Activated T-cell treated with anti-CD3 and anti-CD28 coated beads, Interleukin-2, amount 50 U/mL, for 48 hours (primary cell): ENCODE measurements around the gene ALG3.

Source experiments
- DNase-seq, 2 experiments: peaks; one replicate each; pipeline ENCODE4 v3.0.0-alpha.2; 2020

ALG3 gene

DNA sequence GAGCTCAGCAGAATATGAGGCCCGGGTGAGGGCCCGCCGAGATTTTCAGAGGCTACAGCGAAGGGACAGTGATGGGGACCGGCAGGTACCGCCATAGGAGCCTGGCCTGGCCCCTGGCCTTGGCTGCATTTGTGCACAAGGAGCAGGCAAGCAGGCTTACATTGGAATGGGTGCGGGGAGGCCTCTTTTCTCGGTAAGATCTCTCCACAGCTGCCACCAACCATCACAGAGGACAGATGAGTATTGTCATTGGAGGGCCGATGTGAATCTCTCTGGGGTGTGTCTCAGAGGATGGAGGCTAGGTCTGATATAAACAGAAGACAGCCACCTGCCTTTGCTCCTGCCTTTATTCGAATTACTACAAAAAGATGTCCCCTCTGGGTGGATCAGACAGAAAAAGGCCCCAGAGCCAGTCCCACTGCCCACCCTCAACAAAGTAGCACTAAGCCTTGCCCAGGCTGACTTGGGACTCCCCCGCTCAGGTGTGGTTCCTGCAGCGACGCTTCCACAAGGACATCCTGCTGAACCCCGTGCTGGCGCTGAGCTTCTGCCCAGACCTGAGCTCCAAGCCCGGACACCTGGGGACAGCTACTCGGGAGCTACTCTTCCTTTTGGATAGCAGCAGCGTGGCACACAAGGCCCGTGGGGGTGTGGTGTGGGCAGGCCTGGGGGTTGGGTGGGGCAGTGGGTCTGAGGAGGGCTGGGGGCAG, 13.9 kb downstream of the ALG3 start:
- DNase-seq, result no peak

DNA sequence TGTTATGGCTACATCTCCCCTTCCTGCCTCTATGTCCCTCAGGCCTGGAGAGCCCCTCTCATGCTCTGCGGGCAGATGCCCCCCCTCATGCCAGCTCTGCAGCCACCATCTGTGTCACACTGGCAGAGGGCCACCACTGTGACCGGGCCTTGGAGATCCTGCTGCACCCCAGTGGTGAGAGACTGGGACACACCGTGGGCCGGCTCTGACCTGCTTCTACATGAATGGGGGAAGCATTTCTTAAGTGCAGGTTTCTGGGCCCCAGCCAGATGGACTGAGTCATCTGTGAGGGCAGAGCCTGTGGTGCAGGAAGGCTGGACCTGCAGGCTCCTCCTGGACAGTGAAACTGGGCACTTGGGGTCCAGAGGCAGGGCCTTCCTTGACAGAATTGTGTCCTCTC, 14.5 kb downstream of the ALG3 start:
- no peak for DNase-seq

DNA sequence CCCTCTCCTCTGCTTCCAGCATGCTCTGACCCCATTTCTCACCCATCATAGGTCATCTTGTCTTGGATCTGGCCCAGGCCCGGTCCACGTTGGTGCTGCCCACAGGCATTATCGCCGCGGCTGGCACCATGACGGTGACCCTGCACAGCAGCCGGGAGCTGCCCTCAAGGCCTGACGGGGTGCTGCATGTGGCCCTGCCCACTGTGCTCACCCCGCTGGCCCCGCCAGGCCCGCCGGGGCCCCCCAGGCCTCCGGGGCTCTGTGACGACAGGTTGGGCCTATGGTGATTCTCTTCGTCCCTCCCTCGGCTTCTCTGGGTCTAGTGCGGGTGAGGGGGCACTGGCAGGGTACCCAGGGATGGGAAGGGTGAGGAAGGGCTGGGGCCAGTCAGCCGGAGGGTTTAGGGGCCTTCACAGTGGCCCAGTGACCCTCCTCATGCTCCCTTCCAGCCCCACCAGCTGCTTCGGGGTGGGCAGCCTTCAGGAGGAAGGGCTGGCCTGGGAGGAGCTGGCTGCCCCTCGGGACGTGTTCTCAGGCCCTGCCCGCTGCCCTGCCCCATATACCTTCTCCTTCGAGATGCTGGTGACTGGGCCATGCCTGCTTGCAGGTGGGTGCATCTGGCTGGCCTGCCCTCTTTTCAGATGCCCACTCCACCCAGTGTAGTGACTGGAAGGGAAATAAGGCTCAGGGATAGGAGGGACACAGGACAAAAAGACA, 15.5 kb downstream of the ALG3 start:
- no peak for DNase-seq

DNA sequence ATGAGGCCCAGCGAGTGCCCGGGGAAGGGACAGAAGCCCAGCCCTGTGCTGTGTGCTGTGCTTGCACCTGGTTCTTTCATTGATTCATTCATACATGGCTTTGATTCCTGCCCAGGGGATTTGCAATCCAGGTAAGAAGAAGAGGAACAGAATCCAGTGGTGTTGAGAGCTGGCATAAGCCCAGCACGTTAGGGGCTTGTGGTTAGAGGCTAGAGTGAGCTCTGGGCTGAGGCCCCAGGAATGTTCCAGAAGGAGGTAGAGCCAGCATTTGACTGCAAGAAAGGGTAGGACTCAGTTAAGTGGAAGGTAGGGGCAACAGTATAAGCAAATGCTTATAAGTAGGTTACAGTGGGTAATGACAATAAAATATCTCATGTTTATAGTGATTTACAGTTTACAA, 17.1 kb downstream of the ALG3 start:
- no peak for DNase-seq

DNA sequence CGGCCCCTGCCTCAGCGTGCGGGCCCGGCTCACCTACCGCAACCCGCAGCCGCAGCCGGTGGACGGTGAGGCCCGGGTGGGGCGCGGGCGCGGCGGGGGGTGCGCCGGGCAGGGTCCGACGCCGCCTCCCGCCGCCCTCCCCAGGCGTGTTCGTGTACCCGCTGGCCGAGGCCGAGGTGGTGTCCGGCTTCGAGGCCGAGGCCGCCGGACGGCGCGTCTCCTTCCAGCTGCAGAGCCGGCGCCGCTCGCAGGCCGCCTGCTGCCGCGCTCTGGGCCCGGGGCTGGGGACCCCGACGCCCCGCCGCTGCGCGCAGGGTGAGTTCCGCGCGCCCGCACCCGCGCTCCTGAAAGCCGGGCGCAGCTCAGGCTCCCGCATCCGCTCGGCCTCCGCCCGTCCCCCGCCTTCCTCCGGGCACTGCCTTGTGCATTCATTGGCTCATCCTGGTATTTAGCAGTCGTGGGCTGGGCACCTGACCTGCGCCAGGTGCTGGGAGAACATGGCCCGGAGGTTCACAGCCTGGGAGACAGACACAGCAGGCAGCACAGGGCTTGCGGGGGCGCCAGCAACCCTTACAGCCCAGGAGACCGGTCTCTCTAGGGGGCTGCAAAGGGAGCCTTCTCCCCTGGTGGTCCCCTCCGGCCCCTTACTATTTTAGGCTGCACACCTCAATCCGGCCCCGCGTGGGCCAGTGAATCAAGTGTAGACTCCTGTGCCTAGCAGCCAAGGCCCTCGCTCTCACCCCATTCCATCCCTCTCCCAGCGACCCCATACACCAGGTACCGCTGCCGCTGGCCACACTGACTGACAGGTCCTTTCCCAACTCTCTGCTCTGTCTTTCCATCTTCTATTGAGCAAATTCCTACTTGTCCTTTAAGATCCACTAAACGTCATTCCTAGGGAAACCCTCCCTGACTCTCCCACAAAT, 17.9 kb downstream of the ALG3 start:
- DNase-seq, result no peak

DNA sequence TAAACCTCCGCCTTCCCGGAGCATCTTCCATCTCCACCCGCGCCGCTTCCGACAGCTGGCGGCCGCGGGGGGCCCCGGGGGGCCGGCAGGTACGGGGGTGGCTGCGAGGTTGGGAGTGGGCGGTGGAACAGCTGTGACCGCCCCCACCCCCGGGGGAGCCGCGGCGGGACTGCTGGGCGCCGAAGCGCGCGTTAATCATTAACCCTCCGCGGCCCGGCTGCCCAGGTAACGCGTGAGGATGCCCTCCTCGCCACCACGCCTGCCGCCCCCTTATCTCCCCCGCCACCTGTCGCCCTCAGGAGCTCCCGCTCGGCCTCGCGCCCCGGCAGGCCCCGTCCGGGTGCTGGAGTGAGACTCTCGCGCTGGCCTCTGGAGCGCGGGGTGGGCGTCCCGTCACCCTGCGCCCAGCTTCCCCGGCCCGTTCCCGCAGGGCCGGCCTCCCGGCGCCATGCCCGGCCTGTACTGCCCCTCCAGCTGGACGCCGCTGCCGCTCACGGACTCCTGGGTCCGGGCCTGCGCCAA, 18.6 kb downstream of the ALG3 start:
- peak in 1 of 2 experiments; percentile 28 for DNase-seq

DNA sequence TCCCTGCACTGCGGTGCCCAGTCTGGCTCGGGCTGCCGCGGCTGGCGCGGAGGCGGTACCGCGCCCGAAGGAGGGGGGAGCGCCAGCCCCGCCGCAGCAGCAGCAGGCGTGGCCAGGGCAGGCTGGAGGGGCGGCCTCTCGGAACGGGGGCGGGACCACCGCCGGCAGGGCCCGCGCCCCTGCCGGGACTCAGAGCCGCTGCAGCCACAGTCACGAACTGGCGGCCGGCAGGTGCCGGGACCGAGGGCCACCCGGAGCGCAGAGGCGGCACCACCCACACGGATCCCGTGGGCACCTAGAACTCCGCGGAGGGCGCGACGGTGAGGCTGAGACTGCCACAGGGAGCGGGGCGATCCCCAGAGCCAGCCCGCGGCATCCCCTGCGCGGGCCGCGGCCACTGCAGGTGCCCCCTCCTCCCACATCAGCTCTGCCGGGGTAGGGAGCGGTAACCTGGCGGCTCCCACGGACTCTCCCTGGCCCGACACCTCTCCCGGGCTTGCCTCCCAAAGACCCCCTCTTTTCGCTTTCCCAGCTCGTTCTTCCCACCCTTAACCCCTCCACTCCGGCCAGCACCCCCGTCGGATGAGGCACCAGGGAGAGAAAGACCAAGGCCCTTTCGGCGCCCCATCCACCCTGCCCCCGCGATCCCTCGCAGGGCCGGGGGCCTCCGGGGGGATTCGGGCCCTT, 19.2 kb downstream of the ALG3 start, which contains the start of gene VWA5B2:
Gene VWA5B2, plus strand, starts transcription at position 192 of the 687 bp plus-strand sequence. CDS start 944 bp downstream, outside the sequence.
- peak; percentile 72 to 83 for DNase-seq

DNA sequence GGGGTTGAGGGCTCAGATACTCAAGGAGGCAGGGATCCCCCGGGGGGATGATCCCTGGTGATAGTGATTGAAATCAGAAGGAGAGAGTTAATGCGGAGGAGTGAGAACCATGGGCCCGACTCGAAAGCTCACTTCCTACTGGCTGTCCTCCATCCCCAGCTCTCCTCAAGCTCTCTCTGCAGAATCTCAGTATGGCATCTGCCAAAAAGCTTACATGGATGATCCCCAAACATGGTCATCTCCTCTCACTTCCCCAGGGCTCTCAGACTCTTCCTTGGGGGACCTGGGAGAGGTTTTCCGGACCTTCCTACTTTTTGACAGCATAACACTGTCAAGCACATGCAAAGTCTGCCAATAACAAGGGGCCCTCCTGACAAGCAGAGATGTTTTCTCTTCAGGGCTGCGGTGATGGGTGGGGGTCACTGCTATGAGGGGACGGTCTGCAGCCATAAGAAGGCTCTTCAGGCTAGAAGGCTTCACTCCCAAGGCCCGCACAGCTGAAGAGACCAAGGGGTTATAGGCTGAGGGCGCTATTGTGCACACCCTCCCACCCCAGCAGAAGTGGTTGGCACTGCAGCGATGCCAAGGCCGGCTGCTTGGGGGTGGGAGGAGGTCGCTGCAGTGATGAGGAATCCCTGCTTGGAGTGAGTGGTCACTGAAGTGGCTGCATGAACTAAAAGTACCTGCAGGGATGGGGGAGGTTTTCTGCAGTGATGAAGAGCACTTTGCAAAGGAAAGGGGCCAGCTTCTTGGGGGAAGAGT, 20.2 kb downstream of the ALG3 start:
- no peak for DNase-seq

DNA sequence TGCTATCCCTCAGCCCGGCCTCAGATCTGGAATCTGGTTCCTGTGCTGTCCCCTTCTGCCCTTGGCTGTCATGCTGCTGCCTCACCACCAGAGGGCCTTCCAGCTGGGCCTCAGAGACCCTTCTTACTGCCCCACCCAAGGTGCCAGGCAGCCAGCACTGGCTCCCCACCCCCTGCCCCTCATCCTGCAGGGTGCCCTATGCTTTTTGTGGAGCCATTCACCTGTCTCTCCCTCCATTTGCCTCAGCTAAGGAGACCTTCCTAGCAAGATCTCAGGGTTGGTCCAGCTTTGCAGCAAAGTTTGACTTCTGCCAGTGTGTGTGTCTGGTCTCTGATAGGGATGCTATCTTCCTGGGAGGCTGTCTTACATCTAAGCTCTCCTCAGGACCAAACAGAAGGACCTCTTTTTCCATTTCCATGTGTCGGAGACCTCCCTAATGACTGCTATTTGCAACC, 21.3 kb downstream of the ALG3 start:
- peak; percentile 68 to 75 for DNase-seq

DNA sequence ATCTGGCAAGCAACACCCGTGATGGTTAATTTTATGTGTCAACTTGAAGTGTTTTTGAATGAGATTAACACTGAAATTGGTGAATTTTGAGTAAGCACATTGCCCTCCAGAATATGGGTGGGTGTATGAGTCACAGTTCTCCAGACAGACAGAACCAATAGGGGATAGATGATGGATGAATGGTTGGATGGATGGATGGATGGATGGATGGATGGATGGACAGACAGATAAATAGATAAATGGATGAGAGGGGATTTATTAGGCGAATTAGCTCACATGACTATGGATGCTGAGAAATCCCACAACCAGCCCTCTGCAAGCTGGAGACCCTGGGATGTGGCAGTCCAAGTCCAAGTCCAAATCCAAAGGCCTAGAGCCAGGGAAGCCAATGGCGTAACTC, 24.8 kb downstream of the ALG3 start:
- DNase-seq, result no peak

DNA sequence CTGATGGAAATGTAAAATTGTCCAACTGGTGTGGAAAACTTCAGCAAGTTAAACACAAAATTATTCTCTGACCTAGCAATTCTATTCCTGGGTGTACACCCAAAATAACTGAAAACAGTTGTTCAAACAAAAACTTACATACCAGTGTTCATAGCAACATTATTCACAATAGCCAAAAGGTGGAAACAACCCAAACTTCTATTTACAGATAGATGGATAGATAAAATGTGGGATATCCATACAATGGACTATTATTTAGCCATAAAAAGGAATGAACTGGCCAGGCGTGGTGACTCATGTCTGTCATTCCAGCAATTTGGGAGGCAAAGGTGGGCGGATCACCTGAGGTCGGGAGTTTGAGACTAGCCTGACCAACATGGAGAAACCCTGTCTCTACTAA, 26.2 kb downstream of the ALG3 start:
- no peak for DNase-seq

DNA sequence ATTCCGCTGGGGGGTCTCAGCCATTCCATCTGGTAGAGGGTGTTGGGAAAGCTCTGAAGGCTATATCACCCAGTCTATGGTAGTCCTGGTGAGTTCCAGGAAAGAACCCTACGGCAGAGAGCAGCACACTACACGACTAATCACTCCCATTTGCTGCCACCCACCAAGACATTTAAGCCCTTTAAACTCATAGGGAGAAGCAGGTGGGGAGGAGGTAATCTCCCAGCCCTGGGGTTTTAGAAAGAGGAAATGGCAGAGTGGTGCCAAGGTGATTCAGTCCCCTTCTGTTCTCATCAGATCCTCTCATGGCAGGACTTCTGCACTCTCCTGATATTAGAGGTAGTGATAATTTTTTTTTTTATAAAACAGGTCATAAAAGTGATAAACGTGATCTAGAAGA, 29.9 kb downstream of the ALG3 start:
- no peak for DNase-seq

DNA sequence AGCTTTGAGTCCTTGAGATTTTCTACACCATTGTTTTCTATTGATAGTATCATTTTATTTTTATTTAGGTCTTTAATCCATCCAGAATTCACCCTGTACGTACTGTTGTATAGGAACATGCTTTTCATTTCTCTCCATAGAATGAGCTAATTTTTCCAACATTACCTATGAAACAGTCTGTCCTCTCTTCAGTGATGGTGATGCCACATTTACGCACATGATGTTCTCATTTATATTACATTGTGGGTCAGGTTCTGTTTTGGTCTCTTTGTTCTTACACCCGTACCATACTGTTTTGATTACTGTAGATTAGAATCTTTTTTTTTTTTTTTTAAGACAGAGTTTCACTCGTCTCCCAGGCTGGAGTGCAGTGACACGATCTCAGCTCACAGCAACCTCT, 37.0 kb downstream of the ALG3 start:
- DNase-seq, result no peak

DNA sequence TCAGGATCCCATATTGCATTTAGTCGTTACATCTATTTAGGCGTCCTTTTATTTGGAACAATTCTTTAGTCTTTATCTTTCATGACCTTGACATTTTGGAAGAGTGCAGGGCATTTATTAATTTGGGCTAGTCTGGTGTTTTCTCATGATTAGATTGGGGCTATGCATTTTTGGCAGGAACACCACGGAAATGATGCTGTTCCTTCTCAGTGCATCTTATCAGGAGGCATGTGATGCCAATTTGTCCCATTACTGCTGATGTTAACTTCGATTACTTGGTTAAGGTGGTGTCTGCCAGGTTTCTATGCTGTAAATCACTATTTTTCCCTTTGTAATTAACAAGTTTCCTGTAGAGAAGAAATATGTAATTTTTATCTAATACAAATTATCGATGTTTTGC, 37.5 kb downstream of the ALG3 start:
- DNase-seq, result no peak

DNA sequence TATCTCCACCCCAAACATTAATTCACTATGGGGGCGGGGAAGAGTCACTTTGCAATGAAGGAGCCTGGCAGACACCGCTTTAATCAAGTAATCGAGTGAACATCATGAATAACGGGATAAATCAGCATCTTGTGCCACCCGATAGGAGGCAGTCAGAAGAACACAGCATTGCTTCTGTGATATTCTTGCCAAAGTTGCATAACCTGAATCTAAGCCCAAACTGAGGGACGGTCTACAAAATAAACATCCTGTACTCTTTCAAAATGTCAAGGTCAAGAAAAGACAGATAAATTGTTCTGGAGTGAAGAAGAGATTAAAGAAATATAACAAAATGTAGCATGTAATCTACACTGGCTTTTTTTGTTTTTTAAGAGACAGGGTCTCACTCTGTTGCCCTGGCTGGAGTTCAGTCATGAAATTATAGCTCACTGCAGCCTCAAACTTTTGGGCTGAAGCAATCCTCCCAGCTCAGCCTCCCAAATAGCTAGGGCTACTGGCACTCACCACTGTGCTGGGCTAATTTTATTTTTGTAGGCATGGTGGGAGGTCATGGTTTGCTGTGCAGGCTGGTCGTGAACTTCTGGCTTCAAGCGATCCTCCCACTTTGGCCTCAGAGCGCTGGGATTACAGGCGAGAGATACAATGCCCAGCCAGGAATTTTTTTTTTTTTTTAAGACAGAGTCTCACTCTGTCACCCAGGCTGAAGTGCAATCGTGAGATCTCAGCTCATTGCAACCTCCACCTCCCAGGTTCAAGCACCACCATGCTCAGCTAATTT, 39.4 kb downstream of the ALG3 start:
- DNase-seq, result no peak

DNA sequence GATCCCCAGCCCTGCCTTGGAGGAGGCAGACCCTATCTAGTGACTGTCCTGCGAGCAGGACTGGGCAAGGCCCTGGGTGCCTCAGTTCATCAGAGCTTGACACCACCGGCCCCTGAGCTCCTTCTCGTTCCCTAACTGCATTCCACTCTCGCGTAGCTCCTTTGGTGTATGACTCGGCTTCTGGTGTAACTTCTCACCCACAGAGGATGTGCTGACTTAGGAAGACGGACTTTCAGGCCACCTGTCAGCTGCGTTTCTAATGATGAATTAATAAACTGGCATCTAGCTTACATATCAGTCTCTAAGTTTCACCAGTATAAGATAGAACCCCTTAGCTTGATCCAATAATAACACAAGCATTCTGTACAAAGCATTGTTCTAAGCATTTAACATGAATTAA, 45.2 kb downstream of the ALG3 start:
- DNase-seq, result no peak

DNA sequence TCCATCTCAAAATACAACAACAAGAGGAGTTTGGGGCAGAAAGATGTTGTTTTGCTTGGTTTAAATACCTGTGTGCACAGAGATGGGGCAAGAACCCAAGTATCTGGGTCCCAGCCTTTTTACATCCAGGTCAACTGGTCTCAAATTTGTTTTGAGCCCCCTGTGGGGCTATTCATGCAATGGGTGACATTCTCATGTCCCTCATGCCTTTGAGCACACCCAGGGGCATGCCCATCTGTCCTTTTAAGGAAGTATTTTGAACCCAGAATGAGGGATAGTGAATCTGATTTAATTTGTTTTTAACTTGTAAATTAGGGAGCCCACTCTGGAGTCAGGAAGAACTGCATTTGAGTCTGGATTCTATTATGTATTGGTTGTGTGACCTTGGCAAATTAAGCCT, 47.9 kb downstream of the ALG3 start:
- no peak for DNase-seq

DNA sequence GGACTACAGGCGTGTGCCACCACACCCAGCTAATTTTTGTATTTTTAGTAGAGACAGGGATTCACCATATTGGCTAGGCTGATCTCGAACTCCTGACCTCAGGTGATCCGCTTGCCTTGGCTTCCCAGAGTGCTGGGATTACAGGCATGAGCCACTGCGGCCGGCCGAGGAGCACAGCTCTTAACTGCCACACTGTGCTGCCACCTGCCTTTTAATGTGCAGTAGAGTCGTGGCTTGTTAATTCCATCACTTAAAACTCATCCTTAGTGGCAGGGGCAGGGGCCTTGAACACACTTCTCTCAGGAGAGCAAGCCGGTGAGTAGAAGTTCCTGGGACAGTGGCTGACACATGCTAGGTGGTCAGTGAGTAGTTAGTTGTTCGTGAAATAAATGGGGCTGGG, 50.3 kb downstream of the ALG3 start:
- DNase-seq, result no peak

DNA sequence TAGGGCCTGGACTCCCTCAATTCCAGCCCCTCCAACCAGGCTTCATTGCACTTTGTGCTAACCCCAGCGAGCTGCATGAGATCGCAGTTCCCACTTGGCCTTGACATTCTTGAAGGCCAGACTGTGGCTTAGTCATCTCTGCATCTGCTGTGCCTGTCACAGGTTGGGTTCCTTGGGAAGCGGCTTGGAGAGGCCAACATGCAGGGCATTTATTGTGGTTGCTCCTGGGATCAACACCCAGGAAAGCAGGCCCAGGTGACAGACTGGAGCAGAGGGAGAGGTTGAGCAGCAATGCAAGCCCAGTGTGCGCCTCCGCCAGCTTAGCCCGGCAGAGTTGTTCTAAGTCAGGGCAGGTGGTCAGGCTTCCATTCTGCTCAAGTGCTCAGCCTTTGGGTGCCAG, 52.2 kb downstream of the ALG3 start:
- DNase-seq, result no peak

DNA sequence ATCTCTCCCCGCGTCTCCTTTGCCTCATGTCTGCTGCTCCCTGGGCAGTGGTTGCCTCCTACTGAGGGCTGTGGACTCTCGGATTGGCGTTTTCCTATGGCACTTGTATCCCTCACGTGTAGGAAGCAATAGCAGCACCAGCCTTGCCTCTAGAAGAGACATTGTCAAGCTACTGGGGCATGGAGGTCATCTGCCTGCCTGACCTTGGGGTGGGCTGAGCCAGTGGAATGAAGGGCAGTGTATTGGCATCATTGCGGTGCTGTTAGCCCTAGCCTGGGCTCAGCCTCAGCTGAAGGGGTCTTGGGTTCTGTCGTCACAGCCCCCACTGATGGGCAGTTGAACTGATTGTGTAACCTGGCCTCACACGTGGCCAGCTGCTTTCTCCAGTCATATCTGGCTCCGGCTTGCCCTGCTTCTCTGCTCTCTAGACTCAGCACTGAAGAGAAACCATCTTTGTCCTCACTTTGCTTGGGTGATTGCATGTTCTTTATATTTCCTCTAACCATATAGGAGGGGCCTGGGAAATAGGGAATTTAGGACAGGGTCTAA, 54.7 kb downstream of the ALG3 start:
- no peak for DNase-seq

DNA sequence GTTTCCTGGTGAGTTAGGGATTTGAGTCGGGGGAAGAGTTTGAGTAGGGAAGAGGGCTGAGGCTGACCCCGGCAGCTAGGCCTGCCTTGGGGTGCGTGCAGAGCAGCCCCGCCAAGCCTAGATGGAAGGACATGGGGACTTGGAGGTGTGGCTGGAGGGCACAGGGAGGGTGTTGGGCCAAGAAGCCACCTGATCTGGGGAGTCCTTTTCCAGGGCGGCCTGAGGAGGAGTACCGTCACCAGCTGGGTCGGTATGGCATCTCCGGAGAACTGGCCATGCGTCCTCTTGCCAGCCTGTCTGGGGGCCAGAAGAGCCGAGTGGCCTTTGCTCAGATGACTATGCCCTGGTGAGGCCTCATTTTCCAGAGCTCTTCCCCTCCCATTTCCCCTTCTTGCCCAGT, 55.9 kb downstream of the ALG3 start:
- DNase-seq, result no peak
